ENCODE measurements around the gene LY6G5B.

DNA sequence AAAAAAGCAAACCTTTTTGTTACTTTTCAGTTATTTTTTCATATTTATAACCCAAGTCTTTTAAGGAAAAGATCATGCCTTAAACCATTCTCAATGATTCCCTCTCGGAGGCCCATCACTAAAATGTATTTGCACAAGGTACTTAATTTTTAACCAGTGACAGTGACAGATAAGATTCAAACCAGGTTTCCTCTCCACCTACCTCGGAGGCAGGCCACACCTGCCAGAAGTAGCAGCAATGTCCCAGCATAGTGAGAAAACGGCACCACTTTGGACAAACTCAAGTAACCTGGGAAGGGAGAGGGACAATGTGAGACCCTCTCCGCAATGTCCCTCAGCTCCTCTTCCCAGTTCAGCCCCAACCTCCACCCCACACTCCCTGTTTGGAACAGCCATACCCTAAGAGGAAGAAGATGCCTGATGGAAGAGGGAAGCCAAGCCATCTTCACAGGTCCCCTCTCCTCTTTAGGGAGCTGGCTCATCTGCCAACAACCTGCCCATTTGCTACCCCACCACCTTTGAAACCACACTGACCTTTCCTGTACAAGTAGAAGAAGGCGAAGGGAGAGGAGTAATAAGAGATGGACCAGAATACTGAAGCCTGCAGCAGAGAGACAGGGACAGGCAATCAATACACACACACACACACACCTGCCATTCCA, 31.1 kb downstream of the LY6G5B start:
- no peak for TF ChIP-seq CTCF (conservative IDR thresholded peaks at IDR 0.05; ENCODE audit: low read depth in 2 of 2)
- TF ChIP-seq, protein P1, sequence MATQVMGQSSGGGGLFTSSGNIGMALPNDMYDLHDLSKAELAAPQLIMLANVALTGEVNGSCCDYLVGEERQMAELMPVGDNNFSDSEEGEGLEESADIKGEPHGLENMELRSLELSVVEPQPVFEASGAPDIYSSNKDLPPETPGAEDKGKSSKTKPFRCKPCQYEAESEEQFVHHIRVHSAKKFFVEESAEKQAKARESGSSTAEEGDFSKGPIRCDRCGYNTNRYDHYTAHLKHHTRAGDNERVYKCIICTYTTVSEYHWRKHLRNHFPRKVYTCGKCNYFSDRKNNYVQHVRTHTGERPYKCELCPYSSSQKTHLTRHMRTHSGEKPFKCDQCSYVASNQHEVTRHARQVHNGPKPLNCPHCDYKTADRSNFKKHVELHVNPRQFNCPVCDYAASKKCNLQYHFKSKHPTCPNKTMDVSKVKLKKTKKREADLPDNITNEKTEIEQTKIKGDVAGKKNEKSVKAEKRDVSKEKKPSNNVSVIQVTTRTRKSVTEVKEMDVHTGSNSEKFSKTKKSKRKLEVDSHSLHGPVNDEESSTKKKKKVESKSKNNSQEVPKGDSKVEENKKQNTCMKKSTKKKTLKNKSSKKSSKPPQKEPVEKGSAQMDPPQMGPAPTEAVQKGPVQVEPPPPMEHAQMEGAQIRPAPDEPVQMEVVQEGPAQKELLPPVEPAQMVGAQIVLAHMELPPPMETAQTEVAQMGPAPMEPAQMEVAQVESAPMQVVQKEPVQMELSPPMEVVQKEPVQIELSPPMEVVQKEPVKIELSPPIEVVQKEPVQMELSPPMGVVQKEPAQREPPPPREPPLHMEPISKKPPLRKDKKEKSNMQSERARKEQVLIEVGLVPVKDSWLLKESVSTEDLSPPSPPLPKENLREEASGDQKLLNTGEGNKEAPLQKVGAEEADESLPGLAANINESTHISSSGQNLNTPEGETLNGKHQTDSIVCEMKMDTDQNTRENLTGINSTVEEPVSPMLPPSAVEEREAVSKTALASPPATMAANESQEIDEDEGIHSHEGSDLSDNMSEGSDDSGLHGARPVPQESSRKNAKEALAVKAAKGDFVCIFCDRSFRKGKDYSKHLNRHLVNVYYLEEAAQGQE (IDR thresholded peaks at IDR 0.05; ENCODE audit: unreplicated experiment), result no peak
- no peak for TF ChIP-seq EZH2 (IDR thresholded peaks at IDR 0.05; ENCODE audit: low read depth, unreplicated experiment)
- TF ChIP-seq ZNF114 (CRISPR knock-in tag; IDR thresholded peaks at IDR 0.05), result no peak
- TF ChIP-seq POLR2AphosphoS5 (IDR thresholded peaks at IDR 0.05; ENCODE audit: low read depth), result no peak
- no peak for TF ChIP-seq JUNB (IDR thresholded peaks at IDR 0.05; ENCODE audit: unreplicated experiment)
- TF ChIP-seq EZH2phosphoT487 (IDR thresholded peaks at IDR 0.05; ENCODE audit: unreplicated experiment), result no peak
- TF ChIP-seq CREB1 (CRISPR knock-in tag; IDR thresholded peaks at IDR 0.05; ENCODE audit: low read depth), result no peak
- TF ChIP-seq, protein P2, sequence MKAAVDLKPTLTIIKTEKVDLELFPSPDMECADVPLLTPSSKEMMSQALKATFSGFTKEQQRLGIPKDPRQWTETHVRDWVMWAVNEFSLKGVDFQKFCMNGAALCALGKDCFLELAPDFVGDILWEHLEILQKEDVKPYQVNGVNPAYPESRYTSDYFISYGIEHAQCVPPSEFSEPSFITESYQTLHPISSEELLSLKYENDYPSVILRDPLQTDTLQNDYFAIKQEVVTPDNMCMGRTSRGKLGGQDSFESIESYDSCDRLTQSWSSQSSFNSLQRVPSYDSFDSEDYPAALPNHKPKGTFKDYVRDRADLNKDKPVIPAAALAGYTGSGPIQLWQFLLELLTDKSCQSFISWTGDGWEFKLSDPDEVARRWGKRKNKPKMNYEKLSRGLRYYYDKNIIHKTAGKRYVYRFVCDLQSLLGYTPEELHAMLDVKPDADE (IDR thresholded peaks at IDR 0.05), result no peak
- no peak for TF ChIP-seq NANOG (IDR thresholded peaks at IDR 0.05; ENCODE audit: borderline replicate concordance)
- TF ChIP-seq STAT1 (IDR thresholded peaks at IDR 0.05; ENCODE audit: unreplicated experiment), result no peak
- no peak for TF ChIP-seq ZNF331 (CRISPR knock-in tag; IDR thresholded peaks at IDR 0.05; ENCODE audit: low read depth)
- TF ChIP-seq ZNF462 (CRISPR knock-in tag; IDR thresholded peaks at IDR 0.05), result no peak

Measured in GM23338 (cell line).